K562 (cell line): ENCODE measurements around the gene COL9A2.

Experiments
- ADNP ChIP-seq: fragments of 200-800 bp; sonication (Bioruptor generic); IDR thresholded peaks from 2 replicates; pipeline ENCODE4 v1.6.1; 2016; ENCODE audit warnings: missing genetic modification characterization, missing compliant biosample characterization
- BMI1 ChIP-seq: fragments of 150-350 bp; IDR thresholded peaks from 2 replicates; pipeline ENCODE4 v1.6.1; 2014; ENCODE audit warnings: low read length
- CTCF ChIP-seq, 3 experiments: IDR thresholded peaks in 2 of 3; conservative IDR thresholded peaks in 1 of 3; 2 replicates each; pipeline ENCODE4 v1.5.1; 2011 to 2012; ENCODE audit warnings: low read length in 3 of 3, mild to moderate bottlenecking in 3 of 3, control low read depth in 2 of 3, improper control_type of control experiment in 1 of 3, inconsistent platforms in 1 of 3, low read depth in 1 of 3, mixed read lengths in 1 of 3, moderate library complexity in 1 of 3; ENCODE audit not compliant: insufficient read depth in 2 of 3
- E2F1 ChIP-seq: sonication (generic); formaldehyde crosslinking; IDR thresholded peaks from 2 replicates; pipeline ENCODE4 v1.8.1; 2023; ENCODE audit warnings: mild to moderate bottlenecking, missing genetic modification reagents, moderate library complexity
- EZH2 ChIP-seq: IDR thresholded peaks from 2 replicates; pipeline ENCODE4 v1.6.1; 2012; ENCODE audit warnings: low read depth, mild to moderate bottlenecking, inconsistent platforms, low read length, borderline replicate concordance
- HMGXB4 ChIP-seq: sonication (generic); formaldehyde crosslinking; IDR thresholded peaks from 2 replicates; pipeline ENCODE4 v1.8.1; 2023; ENCODE audit warnings: mild to moderate bottlenecking, missing genetic modification reagents
- LEF1 ChIP-seq: fragments of 450-650 bp; IDR thresholded peaks from 2 replicates; pipeline ENCODE4 v1.6.1; 2016; ENCODE audit warnings: mild to moderate bottlenecking
- MAZ ChIP-seq, 2 experiments: fragments of 450-650 bp in 1 of 2; sonication (generic) in 1 of 2; formaldehyde crosslinking; IDR thresholded peaks in 1 of 2; conservative IDR thresholded peaks in 1 of 2; 2 replicates each; pipeline versions ENCODE4 v1.4.0 to v1.5.0; 2020; ENCODE audit warnings: mild to moderate bottlenecking in 1 of 2, missing genetic modification reagents in 1 of 2
- NFYB ChIP-seq: IDR thresholded peaks from 2 replicates; pipeline ENCODE4 v1.6.1; 2011; ENCODE audit warnings: mild to moderate bottlenecking, moderate library complexity; ENCODE audit not compliant: insufficient read length; ENCODE audit errors: extremely low read depth
- POLR2A ChIP-seq: fragments of 450-650 bp; conservative IDR thresholded peaks from 2 replicates; pipeline ENCODE4 v1.6.1; 2016
- POLR2AphosphoS2 ChIP-seq: IDR thresholded peaks from 2 replicates; pipeline ENCODE4 v1.6.1; 2012; ENCODE audit warnings: low read length, improper control_type of control experiment
- ZBTB43 ChIP-seq: sonication (generic); formaldehyde crosslinking; IDR thresholded peaks from 2 replicates; pipeline ENCODE4 v1.8.0; 2023; ENCODE audit warnings: mild to moderate bottlenecking, missing genetic modification reagents
- ZNF274 ChIP-seq: IDR thresholded peaks from 2 replicates; pipeline ENCODE4 v1.6.1; 2011; ENCODE audit warnings: low read depth, mild to moderate bottlenecking, low read length, moderate library complexity, borderline replicate concordance

GRCh38 chr1:40273547-40274166, 43.4 kb downstream of the COL9A2 start:
- no peak for TF ChIP-seq ZBTB43
- no peak for TF ChIP-seq LEF1
- TF ChIP-seq BMI1, result no peak
- TF ChIP-seq MAZ (CRISPR knock-in tag; conservative IDR thresholded peaks at IDR 0.05 in 1 of 2, IDR thresholded peaks at IDR 0.05 in 1 of 2), result no peak
- no peak for TF ChIP-seq CTCF (IDR thresholded peaks at IDR 0.05 in 2 of 3, conservative IDR thresholded peaks at IDR 0.05 in 1 of 3; ENCODE audit: insufficient read depth in 2 of 3, low read depth in 1 of 3, low read length in 3 of 3)
- TF ChIP-seq POLR2AphosphoS2, result no peak
- TF ChIP-seq HMGXB4 (CRISPR knock-in tag), result no peak
- TF ChIP-seq NFYB, result no peak
- no peak for TF ChIP-seq ZNF274
- no peak for TF ChIP-seq ADNP (tag)
- TF ChIP-seq POLR2A, result no peak
- TF ChIP-seq E2F1, result no peak
- no peak for TF ChIP-seq EZH2
